NCI-H1436 (cell line): Measurements from ENCODE around the gene PRUNE2.
"Not testable (repeated sequence)": the region's sequence is repeated elsewhere in the genome, so short reads cannot be mapped to it uniquely, and the experiment has no call there.

ENCODE experiments used
- DNase-seq: peaks from one replicate; lab custom pipeline; 2025; lab: John Stamatoyannopoulos, UW

Gene PRUNE2

GRCh38 chr9:76598981-76599380, 306.9 kb downstream of the PRUNE2 start:
- DNase-seq: no peak

- no peak for DNase-seq
These were observed 310.3 kb downstream of the PRUNE2 start for GRCh38 chr9:76595645-76596044.

- no peak for DNase-seq
These were observed 311.0 kb downstream of the PRUNE2 start for GRCh38 chr9:76594764-76595424.

- not testable (repeated sequence) for DNase-seq
These were observed 311.8 kb downstream of the PRUNE2 start for GRCh38 chr9:76593961-76594735.

- no peak for DNase-seq
These were observed 313.0 kb downstream of the PRUNE2 start for GRCh38 chr9:76592974-76593347.

- DNase-seq: no peak
These were observed 313.6 kb downstream of the PRUNE2 start for GRCh38 chr9:76592091-76592973.

GRCh38 chr9:76591256-76591950, 314.5 kb downstream of the PRUNE2 start:
- DNase-seq: no peak

- DNase-seq: no peak
These were observed 317.6 kb downstream of the PRUNE2 start for GRCh38 chr9:76588316-76588715.

- no peak for DNase-seq
These were observed 319.3 kb downstream of the PRUNE2 start for GRCh38 chr9:76586390-76587314.

GRCh38 chr9:76585487-76586389, 320.2 kb downstream of the PRUNE2 start:
- DNase-seq: no peak

- no peak for DNase-seq
These were observed 322.7 kb downstream of the PRUNE2 start for GRCh38 chr9:76583256-76583655.

GRCh38 chr9:76581731-76582130, 324.2 kb downstream of the PRUNE2 start:
- no peak for DNase-seq

GRCh38 chr9:76580820-76581219, 325.1 kb downstream of the PRUNE2 start:
- no peak for DNase-seq

GRCh38 chr9:76580188-76580587, 325.7 kb downstream of the PRUNE2 start:
- no peak for DNase-seq

GRCh38 chr9:76576344-76576743, 329.6 kb downstream of the PRUNE2 start:
- no peak for DNase-seq

GRCh38 chr9:76575761-76576160, 330.2 kb downstream of the PRUNE2 start:
- no peak for DNase-seq

GRCh38 chr9:76573905-76574760, 331.8 kb downstream of the PRUNE2 start:
- DNase-seq: no peak

GRCh38 chr9:76573408-76573807, 332.5 kb downstream of the PRUNE2 start:
- no peak for DNase-seq

- DNase-seq: no peak
These were observed 333.8 kb downstream of the PRUNE2 start for GRCh38 chr9:76572151-76572550.
